K562 (cell line): Measurements from ENCODE around the gene SH2D3A. TPM values are rescaled to one million over a fixed set of nuclear protein-coding genes. Genes with fewer than 3 reads are reported as not detected.

Experiments
- ATAC-seq: fragments of 200-7000 bp; cut with Tn5 transposase; 3 replicates; pipeline ENCODE4 v1.9.1; 2020; ENCODE audit warnings: moderate library complexity
- BruUV-seq: library from RNA; stranded (reverse); fragments of 400-500 nt; replicated peaks from 2 replicates; lab custom pipeline; 2021; lab: Mats Ljungman, UMichigan
- CTCF ChIA-PET: fragments of 300-600 bp; formaldehyde crosslinking; extraction: SDS; loops from one replicate; lab custom pipeline; 2021; ENCODE audit warnings: low intra/inter-chr PET ratio; lab: Yijun Ruan, JAX
- POLR2A ChIA-PET: fragments of 300-600, 350-650 bp; sonication (Branson Sonifier 250); formaldehyde crosslinking; extraction: SDS; loops from one replicate; lab custom pipeline; 2021; ENCODE audit warnings: antibody characterized with exemption, inconsistent platforms; lab: Yijun Ruan, JAX
- DNase-seq, 4 experiments: peaks; one replicate each; pipeline versions ENCODE4 v3.0.0 to v3.0.0-alpha.2; 2011 to 2018; ENCODE audit warnings: low spot score in 3 of 4, mixed read lengths in 3 of 4; ENCODE audit errors: extremely low read depth in 1 of 4
- FAIRE-seq: peaks from 2 replicates; lab custom pipeline; 2011; peaks lifted over from hg19 to GRCh38; lab: Jason Lieb, UNC
- H2AFZ ChIP-seq: 2 replicates; pipeline ENCODE4 v1.6.0; 2011; ENCODE audit warnings: low read depth, low read length, control low read depth, inconsistent platforms
- H3K27ac ChIP-seq: fragments of 200-600 bp; 3 replicates; pipeline ENCODE4 v1.8.0; 2011; ENCODE audit warnings: low read depth, mild to moderate bottlenecking, control low read depth, inconsistent platforms, low read length, moderate library complexity, mixed read lengths; ENCODE audit errors: extremely low read depth
- H3K27me3 ChIP-seq, 2 experiments: fragments of 300-600 bp in 1 of 2; 2 replicates in 1 of 2; 3 replicates in 1 of 2; pipeline versions ENCODE4 v1.6.0 to v1.8.0; 2011; ENCODE audit warnings: inconsistent platforms in 2 of 2, low read length in 2 of 2, mild to moderate bottlenecking in 1 of 2, mixed read lengths in 1 of 2, moderate library complexity in 1 of 2; ENCODE audit not compliant: control insufficient read depth in 2 of 2, insufficient read depth in 2 of 2
- H3K36me3 ChIP-seq: fragments of 300-600 bp; 3 replicates; pipeline ENCODE4 v1.8.0; 2011; ENCODE audit warnings: mild to moderate bottlenecking, low read length, inconsistent platforms; ENCODE audit not compliant: control insufficient read depth, insufficient read depth
- H3K4me1 ChIP-seq, 2 experiments: fragments of 200-600 bp in 1 of 2; replicated peaks in 1 of 2; 2 replicates in 1 of 2; 3 replicates in 1 of 2; pipeline versions ENCODE4 v1.5.1 to v1.8.0; 2011; ENCODE audit warnings: inconsistent platforms in 2 of 2, low read length in 2 of 2, mild to moderate bottlenecking in 1 of 2, mixed read lengths in 1 of 2, moderate library complexity in 1 of 2; ENCODE audit not compliant: control insufficient read depth in 2 of 2, insufficient read depth in 2 of 2
- H3K4me2 ChIP-seq: 2 replicates; pipeline ENCODE4 v1.6.1; 2011; ENCODE audit warnings: low read length, control low read depth, inconsistent platforms, mixed read lengths; ENCODE audit not compliant: insufficient read depth
- H3K4me3 ChIP-seq: fragments of 200-600 bp; sonication (generic), shearing (Covaris generic); 2 replicates; pipeline ENCODE4 v1.5.1; 2016; ENCODE audit warnings: control low read depth, inconsistent platforms
- H3K79me2 ChIP-seq: fragments of 200-600 bp; 3 replicates; pipeline ENCODE4 v1.8.0; 2011; ENCODE audit warnings: low read length, inconsistent platforms; ENCODE audit not compliant: control insufficient read depth, insufficient read depth
- H3K9ac ChIP-seq, 2 experiments: 2 replicates each; pipeline versions ENCODE4 v1.6.0 to v1.6.1; 2011; ENCODE audit warnings: low read depth in 2 of 2, low read length in 2 of 2, control low read depth in 1 of 2, inconsistent platforms in 1 of 2, mild to moderate bottlenecking in 1 of 2, mixed read lengths in 1 of 2; ENCODE audit not compliant: insufficient read depth in 1 of 2
- H3K9me1 ChIP-seq: one replicate; pipeline ENCODE4 v1.6.0; 2011; ENCODE audit warnings: inconsistent platforms, mild to moderate bottlenecking, low read length, moderate library complexity; ENCODE audit not compliant: control insufficient read depth, insufficient read depth
- H3K9me3 ChIP-seq: replicated peaks from 2 replicates; pipeline ENCODE4 v1.5.1; 2011; ENCODE audit warnings: low read depth, low read length, inconsistent platforms; ENCODE audit not compliant: control insufficient read depth, insufficient read depth
- H4K20me1 ChIP-seq: replicated peaks from 2 replicates; pipeline ENCODE4 v1.6.1; 2011; ENCODE audit warnings: low read length, inconsistent platforms, mixed read lengths; ENCODE audit not compliant: control insufficient read depth, insufficient read depth
- HDAC6 ChIP-seq: IDR thresholded peaks from 2 replicates; pipeline ENCODE4 v1.6.1; 2012; ENCODE audit warnings: low read depth, mild to moderate bottlenecking, control low read depth, inconsistent platforms, low read length, moderate library complexity
- RHOXF2B ChIP-seq: fragments of 250-450 bp; sonication (Bioruptor Pico); conservative IDR thresholded peaks from 2 replicates; pipeline ENCODE4 v1.5.1; 2021
- ZC3H4 ChIP-seq: sonication (generic); formaldehyde crosslinking; IDR thresholded peaks from 2 replicates; pipeline ENCODE4 v1.9.0; 2021; ENCODE audit warnings: missing genetic modification reagents, borderline replicate concordance
- WGBS: fragments of 100-300 bp; shearing (Covaris generic); methylation state at CpG from one replicate; pipeline ENCODE4 v1.1.6; 2016; ENCODE audit warnings: low coverage, mixed read lengths; ENCODE audit not compliant: insufficient coverage; ENCODE audit errors: missing lambda C conversion rate; 5-methylcytosine and 5-hydroxymethylcytosine counted together
- in situ Hi-C: fragments of 300-500 bp; cut with MboI; formaldehyde crosslinking; loops from 4 replicates; pipeline ENCODE4 v1.15.0; 2018; ENCODE audit warnings: inconsistent platforms, mixed read lengths
- intact Hi-C: fragments of 100-400 bp; cut with micrococcal nuclease; formaldehyde crosslinking; loops from 2 replicates; pipeline ENCODE4 v1.14.2; 2022
- polyA plus RNA-seq, 8 experiments: library from polyadenylated mRNA; depleted of rRNA in 4 of 8; stranded (reverse) in 5 of 8; unstranded in 3 of 8; fragments of >200 nt; fragmentation: Nextera tagmentation in 2 of 8; fragmentation: Illumina TruSeq in 1 of 8; extraction: Ambion mirVana in 2 of 8; extraction: Trizol in 1 of 8; gene quantifications; 2 replicates each; pipeline versions ENCODE4 v1.2.1 to v1.2.3, GENCODE V29; 2011 to 2014; ENCODE audit warnings: inconsistent platforms in 1 of 8, missing spikeins in 1 of 8
- total RNA-seq, 7 experiments: library from RNA; depleted of rRNA in 6 of 7; stranded (reverse); fragments of >200 nt in 6 of 7; fragmentation: Illumina TruSeq in 2 of 7; extraction: Trizol in 2 of 7; gene quantifications; 2 replicates each; pipeline versions ENCODE4 v1.2.1 to v1.2.3, GENCODE V29; 2011 to 2021; ENCODE audit warnings: low replicate concordance in 1 of 7

SH2D3A gene
- total and polyA plus RNA-seq, 9 of the 15 experiments (the other 6 are each of a cell fraction or from before 2014, with no cell fraction given): 0.75 to 26.3 (median 8.9) TPM

- no peak for TF ChIP-seq RHOXF2B (CRISPR knock-in tag)
- TF ChIP-seq, all 486 proteins: peak for 46
Measured at GRCh38 chr19:6730153-6730804, 37.0 kb downstream of the SH2D3A start (continued).

- no peak for ATAC-seq
- FAIRE-seq: no peak
- TF ChIP-seq ZC3H4 (CRISPR knock-in tag): peak; percentile 60; the same call in 1 of the 2 replicates
- no peak for TF ChIP-seq HDAC6
- ChIA-PET POLR2A (no interaction called here), CTCF (no interaction called here)
- H3K79me2 ChIP-seq: no peaks in the 10 kb centered on the region
- in situ Hi-C loops (no loop called here), intact Hi-C loops (loop anchor here (10.0 kb wide), 1 partner anchor 215 kb away; no protein-coding TSS in a partner anchor)
- H3K4me3 ChIP-seq: peak overlapping the region; percentile 39
- H3K9ac ChIP-seq: peak overlapping the region; percentile 62 to 93
- H3K4me2 ChIP-seq: peak overlapping the region; percentile 67
- WGBS: 69% methylated on average over 19 of the region's 23 CpGs
- DNase-seq: no peak
- no peaks in the 10 kb centered on the region for H4K20me1 ChIP-seq
- H3K36me3 ChIP-seq: no peaks in the 10 kb centered on the region
- H2AFZ ChIP-seq: 0 out of 2 replicates have a peak overlapping the region, but pooled peaks have one; percentile 52
- H3K9me3 ChIP-seq: no peaks in the 10 kb centered on the region
- peak overlapping the region; percentile 71 for H3K27ac ChIP-seq
- no peaks in the 10 kb centered on the region for H3K27me3 ChIP-seq
- no TSS peak for BruUV-seq
- H3K4me1 ChIP-seq: peaks cover 18 to 55% of the 10 kb centered on the region in 2 experiments; a peak in 4 of 5 replicates
- H3K9me1 ChIP-seq: no peaks in the 10 kb centered on the region
Measured at GRCh38 chr19:6729573-6730152, 37.6 kb downstream of the SH2D3A start.
